NCI-H1436 (cell line): ENCODE results near the gene ZNF30.
A peak's percentile ranks its signal among the peaks of the same experiment; 100 is the strongest.
"Not testable (repeated sequence)": the region's sequence is repeated elsewhere in the genome, so short reads cannot be mapped to it uniquely, and the experiment has no call there.

ENCODE experiments used
- DNase-seq: peaks from one replicate; lab custom pipeline; 2025; lab: John Stamatoyannopoulos, UW

The ZNF30 gene

DNA sequence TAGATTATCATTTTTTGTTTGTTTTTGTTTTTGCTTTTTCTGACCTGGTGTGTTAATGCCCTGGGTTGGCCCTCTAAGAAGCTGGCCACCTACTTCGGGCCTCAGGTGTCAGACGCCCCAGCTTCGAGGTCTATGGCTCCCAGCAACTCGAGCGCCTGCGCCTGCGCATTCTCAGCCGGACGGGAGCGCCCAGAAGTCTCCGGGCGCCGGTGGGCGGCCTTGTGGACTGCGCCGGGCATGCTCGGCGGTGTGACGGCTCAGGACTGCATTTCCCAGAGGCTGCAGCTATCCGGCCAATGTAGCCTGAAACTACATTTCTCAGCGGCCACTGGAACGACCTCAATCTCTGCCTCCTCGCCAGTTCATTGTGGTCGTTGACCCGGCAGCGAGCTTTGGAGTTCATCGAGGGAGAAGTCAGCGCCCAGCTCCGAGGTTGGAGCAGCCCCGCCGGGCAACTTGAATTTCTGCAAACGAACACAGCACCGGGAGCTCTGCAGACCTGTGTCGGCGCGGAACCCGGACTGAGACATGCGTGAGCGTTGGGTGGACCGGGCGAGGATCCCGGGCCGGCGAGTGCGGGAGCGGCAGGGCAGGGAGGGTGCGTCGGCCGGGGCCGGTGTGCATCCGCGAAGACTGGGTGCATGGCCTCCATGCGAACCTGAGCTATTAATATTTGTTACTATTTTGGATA lies at the start of gene ZNF30:
Gene ZNF30 (plus strand): TSS at position 219 of the 691 bp plus-strand sequence. CDS start 3,045 bp downstream, outside the sequence.
- DNase-seq: peak; percentile 26

DNA sequence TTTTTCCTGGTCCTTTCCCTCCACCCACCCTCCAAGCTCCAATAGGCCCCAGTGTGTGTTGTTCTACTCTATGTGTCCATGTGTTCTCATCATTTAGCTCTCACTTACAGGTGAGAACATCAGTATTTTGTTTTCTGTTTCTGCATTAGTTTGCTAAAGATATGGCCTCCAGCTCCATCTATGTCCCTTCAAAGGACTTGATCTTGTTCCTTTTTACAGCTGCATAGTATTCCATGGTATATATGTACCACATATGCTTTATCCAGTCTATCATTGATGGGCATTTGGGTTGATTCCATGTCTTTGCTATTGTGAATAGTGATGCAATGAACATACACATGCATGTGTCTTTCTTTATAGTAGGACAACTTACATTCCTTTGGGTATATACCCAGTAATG lies 47.1 kb upstream of the ZNF30 start:
- no peak for DNase-seq

DNA sequence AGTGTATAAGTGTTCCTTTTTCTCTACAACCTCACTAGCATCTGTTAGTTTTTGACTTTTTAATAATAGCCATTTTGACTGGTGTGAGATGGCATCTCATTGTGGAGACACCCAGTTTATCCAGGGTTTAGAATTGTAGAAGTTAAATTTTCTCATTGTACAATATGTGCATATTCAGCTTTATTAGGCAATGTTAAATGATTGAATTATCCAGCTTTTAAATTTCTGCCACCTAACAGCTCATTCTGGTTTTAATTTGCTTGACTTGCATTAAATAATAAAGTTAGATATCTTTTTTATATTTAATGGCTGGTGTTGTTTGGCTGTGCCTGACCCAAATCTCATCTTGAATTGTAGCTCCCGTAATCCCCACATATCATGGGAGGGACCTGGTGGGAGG lies 46.7 kb upstream of the ZNF30 start:
- DNase-seq: no peak

DNA sequence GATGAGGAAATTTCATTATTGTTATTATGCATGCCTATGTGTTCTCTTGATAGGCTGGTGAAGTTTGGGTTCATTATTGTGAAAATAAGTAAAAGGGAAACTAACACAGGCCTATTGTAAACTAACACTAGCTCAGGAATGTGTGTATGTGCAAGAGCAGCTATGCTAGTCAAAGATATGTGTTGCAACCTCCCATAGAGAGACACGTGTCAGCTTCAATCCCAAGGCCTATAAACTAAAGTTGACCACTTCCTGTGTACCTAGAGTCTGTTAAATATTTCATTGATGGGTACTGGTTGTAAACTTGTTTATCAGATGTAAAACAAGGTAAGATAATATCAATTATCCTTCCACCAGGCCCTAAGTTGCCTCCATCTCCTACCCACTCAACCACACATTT lies 44.7 kb upstream of the ZNF30 start:
- no peak for DNase-seq

DNA sequence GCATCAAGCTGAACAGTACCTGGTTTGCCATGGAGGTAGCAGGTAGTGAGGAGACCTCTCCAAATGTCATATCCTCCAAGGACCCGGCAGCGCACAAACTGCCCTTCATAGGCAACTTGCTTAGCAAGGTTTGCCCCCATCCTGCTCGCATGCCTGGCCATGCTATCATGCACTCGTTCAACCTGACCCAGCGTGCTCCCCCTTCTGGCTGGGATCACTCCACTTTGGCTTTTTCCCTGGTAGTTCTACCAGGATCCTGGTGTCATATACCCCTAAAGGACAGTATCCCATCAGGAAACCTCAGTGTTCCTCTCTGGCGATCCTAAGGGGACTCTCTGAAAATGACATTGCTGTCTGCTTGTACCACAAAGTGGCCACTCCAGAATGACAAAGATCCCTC lies 38.6 kb upstream of the ZNF30 start:
- no peak for DNase-seq

GRCh38 chr19:34900245-34900644 lies 26.5 kb upstream of the ZNF30 start:
- DNase-seq: no peak

DNA sequence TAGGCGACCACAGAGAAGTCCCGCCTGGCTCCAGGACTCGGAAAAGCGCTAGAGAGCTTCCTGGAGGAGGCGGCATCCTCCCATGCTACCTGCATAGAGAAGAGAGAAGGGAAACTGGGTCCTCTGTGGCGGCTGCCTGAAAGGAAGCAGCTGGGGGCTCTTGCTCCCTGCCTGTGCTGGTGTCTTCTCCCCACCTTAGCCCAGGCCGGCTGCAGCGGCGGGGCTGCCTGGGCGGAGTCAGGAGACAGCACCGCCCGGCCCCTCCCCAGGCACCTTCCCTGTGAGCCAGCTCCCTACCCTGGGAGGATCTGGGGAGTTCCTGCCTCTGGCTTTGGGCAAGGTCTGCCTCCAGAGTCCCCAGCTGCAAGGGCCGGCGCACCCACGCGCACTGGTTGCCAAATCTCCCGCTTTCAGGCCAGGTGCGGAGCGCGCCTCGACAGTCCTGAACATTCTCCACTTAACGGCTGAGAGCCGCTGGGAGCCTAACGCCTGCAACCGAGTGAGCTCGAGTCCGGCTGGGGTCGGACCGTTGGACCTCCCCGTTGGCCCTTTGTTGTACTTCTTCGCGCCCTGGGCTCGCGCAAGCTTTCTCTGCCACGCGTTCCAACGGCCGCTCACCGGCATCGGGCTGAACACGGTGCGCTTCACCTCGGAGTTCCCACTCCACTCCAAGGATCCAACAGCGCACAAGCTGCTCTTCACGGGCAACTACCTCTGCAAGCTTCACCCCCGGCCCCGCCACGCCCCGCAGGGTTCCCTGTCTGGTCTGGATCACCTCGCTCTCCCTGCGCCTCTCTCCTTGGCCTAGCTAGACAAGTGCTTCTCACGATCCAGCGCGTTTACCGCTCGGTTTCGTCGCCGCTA lies 21.8 kb upstream of the ZNF30 start:
- DNase-seq: no peak

DNA sequence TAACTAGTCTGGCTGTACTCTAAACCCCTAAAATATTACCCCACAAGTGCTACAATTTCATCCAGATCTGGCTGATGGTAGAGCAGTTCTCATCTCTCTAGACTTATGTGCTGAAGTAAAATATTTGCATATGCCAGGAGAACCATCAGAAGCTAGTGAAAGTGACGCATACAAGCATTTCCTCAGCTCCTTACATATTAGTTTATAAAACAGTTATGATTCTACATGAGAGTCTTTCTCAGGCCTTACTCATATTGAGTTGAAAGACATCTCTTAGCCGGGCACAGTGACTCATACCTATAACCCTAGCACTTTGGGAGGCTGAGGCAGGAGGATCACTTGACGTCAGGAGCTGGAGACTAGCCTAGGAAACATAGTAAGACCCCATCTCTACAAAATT lies 15.9 kb upstream of the ZNF30 start:
- DNase-seq: no peak

- DNase-seq: not testable (repeated sequence)
These were observed 9.6 kb upstream of the ZNF30 start for GRCh38 chr19:34917144-34917543.

DNA sequence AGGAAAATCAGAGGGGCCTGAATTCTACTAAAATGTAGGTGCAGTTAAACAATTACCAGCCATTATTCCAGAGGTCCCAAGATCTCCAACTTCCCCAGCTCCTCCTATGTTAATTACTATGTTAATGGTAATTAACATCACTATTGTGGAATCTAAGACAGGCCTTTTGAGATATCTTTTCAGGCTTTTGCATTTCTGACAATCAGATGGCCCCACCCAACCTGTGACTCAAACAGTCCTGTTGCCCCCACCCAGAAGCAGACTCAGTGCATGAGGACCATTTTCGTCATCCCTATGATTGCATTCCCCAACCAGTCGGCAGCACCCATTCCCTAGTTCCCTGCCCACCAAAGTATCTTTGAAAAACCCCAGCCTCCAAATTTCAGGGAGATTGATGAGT lies 8.5 kb upstream of the ZNF30 start:
- no peak for DNase-seq

GRCh38 chr19:34920090-34920786 lies 6.5 kb upstream of the ZNF30 start:
- not testable (repeated sequence) for DNase-seq

- DNase-seq: no peak
These were observed 1.3 kb upstream of the ZNF30 start for GRCh38 chr19:34925278-34925855.

DNA sequence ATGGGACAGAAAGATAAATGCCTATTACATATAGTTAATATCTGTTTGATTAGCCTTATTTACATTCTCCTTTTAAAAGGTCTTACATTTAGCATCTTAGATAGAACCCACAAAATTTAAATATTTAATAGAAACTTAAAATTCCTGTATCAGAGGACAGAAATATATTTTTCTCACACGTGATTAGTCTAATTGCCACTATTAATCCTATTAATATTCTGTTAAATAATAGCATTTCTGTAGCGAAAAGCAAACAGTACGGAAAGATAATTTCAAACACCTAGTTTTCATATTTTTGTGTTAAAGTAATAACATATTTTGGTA lies 380 bp upstream of the ZNF30 start:
- DNase-seq: no peak

GRCh38 chr19:34932494-34932893 lies 5.8 kb downstream of the ZNF30 start:
- DNase-seq: no peak

DNA sequence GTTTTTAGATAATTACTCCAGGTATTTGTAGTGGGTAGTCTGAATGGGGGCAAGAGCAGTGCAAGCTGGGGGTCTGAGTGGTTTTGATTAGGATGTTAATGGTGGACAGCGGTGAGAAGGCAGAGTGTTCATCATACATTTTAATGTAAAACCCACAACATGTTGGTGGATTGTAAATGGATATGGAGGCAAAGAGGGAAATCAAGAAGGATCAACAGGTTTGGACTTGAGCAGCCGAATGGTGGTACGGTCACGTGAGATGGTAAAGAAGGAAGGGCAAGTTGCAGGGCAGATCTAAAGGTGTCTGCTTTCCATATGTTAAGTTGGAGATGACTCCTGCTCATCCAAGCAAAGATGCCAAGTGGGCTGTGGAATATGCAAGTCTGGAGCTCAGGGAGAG lies 9.5 kb downstream of the ZNF30 start:
- no peak for DNase-seq

DNA sequence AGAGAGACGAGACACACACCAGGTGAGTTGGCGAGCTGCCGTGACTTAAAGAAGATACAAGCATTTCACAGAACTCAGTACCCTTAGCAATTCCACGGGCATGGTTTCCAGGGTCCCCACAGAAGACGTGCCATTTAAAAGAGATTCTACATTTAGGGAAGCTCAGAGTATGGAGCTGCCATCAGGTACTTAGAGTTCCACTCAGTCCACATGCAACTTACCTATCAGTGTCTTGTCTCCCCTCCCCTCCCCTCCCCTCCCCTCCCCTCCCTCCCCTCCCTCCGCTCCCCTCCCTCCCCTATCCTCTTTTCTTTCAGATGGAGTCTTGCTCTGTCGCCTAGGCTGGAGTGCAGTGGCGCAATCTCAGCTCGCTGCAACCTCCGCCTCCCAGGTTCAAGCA lies 12.2 kb downstream of the ZNF30 start:
- DNase-seq: no peak

DNA sequence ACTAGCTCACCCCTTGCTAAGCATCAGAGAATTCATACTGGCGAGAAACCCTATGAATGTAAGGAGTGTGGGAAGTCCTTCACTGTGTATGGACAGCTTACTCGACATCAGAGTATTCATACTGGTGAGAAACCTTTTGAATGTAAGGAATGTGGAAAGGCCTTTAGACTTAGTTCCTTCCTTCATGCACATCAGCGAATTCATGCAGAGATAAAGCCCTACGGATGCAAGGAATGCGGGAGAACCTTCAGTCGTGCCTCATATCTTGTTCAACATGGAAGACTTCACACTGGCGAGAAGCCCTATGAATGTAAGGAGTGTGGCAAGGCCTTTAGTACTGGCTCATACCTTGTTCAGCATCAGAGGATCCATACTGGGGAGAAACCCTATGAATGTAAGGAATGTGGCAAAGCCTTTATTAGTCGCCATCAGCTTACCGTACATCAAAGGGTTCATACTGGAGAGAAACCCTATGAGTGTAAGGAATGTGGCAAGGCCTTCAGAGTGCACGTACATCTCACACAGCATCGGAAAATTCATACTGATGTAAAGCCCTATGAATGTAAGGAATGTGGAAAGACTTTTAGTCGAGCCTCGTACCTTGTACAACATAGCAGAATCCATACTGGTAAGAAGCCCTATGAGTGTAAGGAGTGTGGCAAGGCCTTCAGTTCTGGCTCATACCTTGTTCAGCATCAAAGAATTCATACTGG lies 17.3 kb downstream of the ZNF30 start:
- DNase-seq: no peak

DNA sequence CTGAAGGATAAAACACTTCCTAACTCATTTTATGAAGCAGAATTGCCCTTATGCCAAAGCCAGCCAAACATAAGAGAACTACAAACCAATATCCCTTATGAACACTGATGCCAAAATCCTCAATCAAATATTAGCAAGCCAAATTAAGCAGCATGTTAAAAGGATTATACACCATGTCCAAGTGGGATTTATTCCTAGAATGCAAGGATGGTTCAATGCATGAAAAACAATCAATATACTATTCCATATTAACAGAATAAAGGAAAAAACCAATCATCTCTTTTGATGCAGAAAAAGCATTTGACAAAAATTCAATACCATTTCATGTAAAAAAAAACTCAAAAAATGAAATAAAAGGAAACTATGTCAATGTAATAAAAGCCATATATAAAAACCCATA lies 26.4 kb downstream of the ZNF30 start:
- DNase-seq: no peak

DNA sequence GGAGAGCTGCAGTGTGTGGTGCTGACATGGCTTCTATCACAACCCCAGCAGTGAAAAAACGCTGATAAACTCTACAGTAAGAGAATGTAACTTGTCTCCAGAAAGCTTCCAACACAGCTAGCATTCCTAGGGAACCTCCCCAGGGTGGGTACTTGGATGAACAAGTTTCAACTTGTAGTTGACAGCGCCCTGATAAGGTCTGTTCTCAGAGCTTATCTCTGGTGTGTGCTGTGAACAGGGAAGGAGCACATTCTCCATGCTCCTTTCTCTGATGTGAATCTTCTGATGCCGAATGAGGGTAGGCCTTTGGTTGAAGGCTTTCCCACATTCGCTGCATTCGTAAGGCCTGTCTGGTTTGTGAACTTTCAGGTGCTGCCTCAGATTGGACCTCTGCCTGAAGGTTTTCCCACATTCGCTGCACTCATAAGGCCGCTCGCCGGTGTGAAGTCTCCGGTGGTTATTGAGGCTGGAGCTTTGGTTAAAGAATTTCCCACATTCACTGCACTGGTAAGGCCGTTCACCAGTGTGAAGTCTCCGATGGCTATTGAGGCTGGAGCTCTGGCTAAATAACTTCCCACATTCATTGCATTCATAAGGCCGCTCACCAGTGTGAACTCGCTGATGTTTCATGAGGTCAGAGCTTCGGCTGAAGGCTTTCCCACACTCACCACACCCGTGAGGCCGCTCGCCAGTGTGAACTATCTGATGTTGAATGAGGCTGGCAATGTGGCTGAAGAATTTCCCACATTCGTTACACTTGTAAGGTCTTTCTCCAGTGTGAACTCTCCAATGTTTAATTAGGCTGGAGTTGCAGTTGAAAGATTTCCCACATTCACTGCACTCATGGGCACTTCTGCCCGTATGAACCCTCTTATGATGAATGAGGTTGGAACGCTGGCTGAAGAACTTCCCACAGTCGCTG lies 31.4 kb downstream of the ZNF30 start:
- no peak for DNase-seq

GRCh38 chr19:34959021-34959420 lies 32.3 kb downstream of the ZNF30 start:
- DNase-seq: no peak
